Neural cell (in vitro differentiated cells): Measurements from ENCODE around the gene DNAH6. TPM values are rescaled to one million over a fixed set of nuclear protein-coding genes. Genes with fewer than 3 reads are reported as not detected.

Experiments used
- H2AFZ ChIP-seq: fragments of 200-600, 300-800 bp; sonication (generic), shearing (Covaris generic); 2 replicates; pipeline ENCODE4 v1.6.0; 2014; ENCODE audit warnings: low read depth, mild to moderate bottlenecking, antibody characterized with exemption, low read length, moderate library complexity
- H3F3A ChIP-seq: fragments of 200-600 bp; shearing (Covaris generic); 2 replicates; pipeline ENCODE4 v1.6.1; 2016; ENCODE audit warnings: mild to moderate bottlenecking, moderate library complexity, mixed read lengths, antibody characterized with exemption, low read length; ENCODE audit not compliant: insufficient read depth, poor library complexity, severe bottlenecking
- H3K27ac ChIP-seq: fragments of 200-600, 300-800 bp; sonication (generic), shearing (Covaris generic); 2 replicates; pipeline ENCODE4 v1.5.1; 2014; ENCODE audit warnings: mild to moderate bottlenecking, low read length, moderate library complexity
- H3K27me3 ChIP-seq: fragments of 300-800, 200-600 bp; sonication (generic), shearing (Covaris generic); 2 replicates; pipeline ENCODE4 v1.6.0; 2014; ENCODE audit warnings: mild to moderate bottlenecking, low read depth, low read length, moderate library complexity; ENCODE audit not compliant: insufficient read depth
- H3K36me3 ChIP-seq: fragments of 300-800, 200-600 bp; sonication (generic), shearing (Covaris generic); 2 replicates; pipeline ENCODE4 v1.5.1; 2014; ENCODE audit warnings: mild to moderate bottlenecking, antibody characterized with exemption, low read length, moderate library complexity; ENCODE audit not compliant: insufficient read depth
- H3K4me2 ChIP-seq: fragments of 300-800, 200-600 bp; sonication (generic), shearing (Covaris generic); 2 replicates; pipeline ENCODE4 v1.6.0; 2014; ENCODE audit warnings: mild to moderate bottlenecking, low read length
- H3K4me3 ChIP-seq: fragments of 300-800, 200-600 bp; sonication (generic), shearing (Covaris generic); 2 replicates; pipeline ENCODE4 v1.5.1; 2014; ENCODE audit warnings: mild to moderate bottlenecking, low read length, moderate library complexity
- H3K79me2 ChIP-seq: fragments of 200-600 bp; shearing (Covaris generic); replicated peaks from 2 replicates; pipeline ENCODE4 v1.6.0; 2014; ENCODE audit warnings: mild to moderate bottlenecking, low read length, moderate library complexity; ENCODE audit not compliant: insufficient read depth
- H3K9ac ChIP-seq: fragments of 300-800, 200-600 bp; sonication (generic), shearing (Covaris generic); 2 replicates; pipeline ENCODE4 v1.6.1; 2016; ENCODE audit warnings: mild to moderate bottlenecking, low read length, mixed read lengths
- H3K9me2 ChIP-seq: fragments of 200-600 bp; shearing (Covaris generic); 2 replicates; pipeline ENCODE4 v1.6.1; 2016; ENCODE audit warnings: mild to moderate bottlenecking, low read length, mixed read lengths; ENCODE audit not compliant: insufficient read depth
- H3K9me3 ChIP-seq: fragments of 200-600, 300-800 bp; sonication (generic), shearing (Covaris generic); 2 replicates; pipeline ENCODE4 v1.6.1; 2016; ENCODE audit warnings: mild to moderate bottlenecking, mixed run types, low read length, moderate library complexity, mixed read lengths
- H4K20me1 ChIP-seq: fragments of 200-600 bp; shearing (Covaris generic); 2 replicates; pipeline ENCODE4 v1.6.1; 2016; ENCODE audit warnings: mild to moderate bottlenecking, mixed run types; ENCODE audit not compliant: insufficient read depth
- CTCF ChIP-seq: fragments of 450-650 bp; IDR thresholded peaks from 2 replicates; pipeline ENCODE4 v1.5.1; 2014; ENCODE audit warnings: antibody characterized with exemption, mild to moderate bottlenecking, moderate library complexity; ENCODE audit not compliant: poor library complexity, severe bottlenecking
- EP300 ChIP-seq: fragments of 450-650 bp; conservative IDR thresholded peaks from 2 replicates; pipeline ENCODE4 v1.6.1; 2014; ENCODE audit warnings: antibody characterized with exemption, mild to moderate bottlenecking, moderate library complexity; ENCODE audit not compliant: poor library complexity, severe bottlenecking
- EZH2 ChIP-seq: fragments of 200-600, 300-800 bp; shearing (Covaris generic), sonication (generic); IDR thresholded peaks from 2 replicates; pipeline ENCODE4 v1.6.1; 2014; ENCODE audit warnings: antibody characterized with exemption, low read length, borderline replicate concordance, mild to moderate bottlenecking; ENCODE audit not compliant: insufficient read depth, poor library complexity, severe bottlenecking
- MXI1 ChIP-seq: fragments of 450-650 bp; conservative IDR thresholded peaks from 2 replicates; pipeline ENCODE4 v1.6.1; 2014; ENCODE audit warnings: antibody characterized with exemption, mild to moderate bottlenecking; ENCODE audit not compliant: poor library complexity, severe bottlenecking
- POLR2AphosphoS5 ChIP-seq: IDR thresholded peaks from 2 replicates; pipeline ENCODE4 v1.6.1; 2012
- RAD21 ChIP-seq: fragments of 450-650 bp; conservative IDR thresholded peaks from 2 replicates; pipeline ENCODE4 v1.6.1; 2014; ENCODE audit warnings: antibody characterized with exemption, mild to moderate bottlenecking, moderate library complexity
- REST ChIP-seq: IDR thresholded peaks from 2 replicates; pipeline ENCODE4 v1.6.1; 2012; ENCODE audit warnings: borderline replicate concordance
- SMC3 ChIP-seq: fragments of 450-650 bp; conservative IDR thresholded peaks from 2 replicates; pipeline ENCODE4 v1.6.1; 2014; ENCODE audit warnings: antibody characterized with exemption, mild to moderate bottlenecking, moderate library complexity; ENCODE audit not compliant: poor library complexity
- TAF1 ChIP-seq: IDR thresholded peaks from 2 replicates; pipeline ENCODE4 v1.6.1; 2012; ENCODE audit warnings: low read depth
- polyA plus RNA-seq: library from polyadenylated mRNA; depleted of rRNA; stranded (reverse); fragments of >200 nt; gene quantifications from 2 replicates; pipeline ENCODE4 v1.2.3, GENCODE V29; 2014

DNAH6 gene
- polyA plus RNA-seq, 1 donor from 2014 or later, result 2.1 TPM

- H3K27me3 ChIP-seq, result no peaks in the 10 kb centered on the region
- TF ChIP-seq TAF1 (no peak), CTCF (no peak), MXI1 (no peak), SMC3 (no peak), EZH2 (no peak), REST (no peak), EP300 (no peak), POLR2AphosphoS5 (no peak), RAD21 (no peak)
- no peaks in the 10 kb centered on the region for H3F3A ChIP-seq
- H3K27ac ChIP-seq, result no peak overlapping the region
- H3K9me2 ChIP-seq, result no peaks in the 10 kb centered on the region
- no peaks in the 10 kb centered on the region for H4K20me1 ChIP-seq
- H3K36me3 ChIP-seq, result peaks cover 6% of the 10 kb centered on the region
- no peak overlapping the region for H3K4me3 ChIP-seq
- no peak overlapping the region for H3K9ac ChIP-seq
- H3K4me2 ChIP-seq, result no peak overlapping the region
- H2AFZ ChIP-seq, result no peak overlapping the region
- H3K9me3 ChIP-seq, result no peaks in the 10 kb centered on the region
- no peaks in the 10 kb centered on the region for H3K79me2 ChIP-seq
These were observed 136.1 kb downstream of the DNAH6 start for GRCh38 chr2:84652431-84652830.

GRCh38 chr2:84653302-84653701 lies 137.0 kb downstream of the DNAH6 start:
- no peaks in the 10 kb centered on the region for H4K20me1 ChIP-seq
- H3K9me2 ChIP-seq, result no peaks in the 10 kb centered on the region
- TF ChIP-seq TAF1 (no peak), EZH2 (no peak), POLR2AphosphoS5 (no peak), REST (no peak), RAD21 (no peak), CTCF (no peak), SMC3 (no peak), MXI1 (no peak), EP300 (no peak)
- H3K9ac ChIP-seq, result no peak overlapping the region
- H3K36me3 ChIP-seq, result peaks cover 6% of the 10 kb centered on the region
- H2AFZ ChIP-seq, result no peak overlapping the region
- H3F3A ChIP-seq, result no peaks in the 10 kb centered on the region
- H3K4me3 ChIP-seq, result no peak overlapping the region
- no peaks in the 10 kb centered on the region for H3K27me3 ChIP-seq
- no peaks in the 10 kb centered on the region for H3K9me3 ChIP-seq
- no peak overlapping the region for H3K27ac ChIP-seq
- no peak overlapping the region for H3K4me2 ChIP-seq
- no peaks in the 10 kb centered on the region for H3K79me2 ChIP-seq
